IPS DF 19.7 (cell line): ENCODE data around the gene PTPN20.

Source experiments
- DNase-seq: peaks from one replicate; pipeline ENCODE4 v3.0.0-alpha.2; 2013; ENCODE audit warnings: low read depth, low spot score

Gene PTPN20

DNA sequence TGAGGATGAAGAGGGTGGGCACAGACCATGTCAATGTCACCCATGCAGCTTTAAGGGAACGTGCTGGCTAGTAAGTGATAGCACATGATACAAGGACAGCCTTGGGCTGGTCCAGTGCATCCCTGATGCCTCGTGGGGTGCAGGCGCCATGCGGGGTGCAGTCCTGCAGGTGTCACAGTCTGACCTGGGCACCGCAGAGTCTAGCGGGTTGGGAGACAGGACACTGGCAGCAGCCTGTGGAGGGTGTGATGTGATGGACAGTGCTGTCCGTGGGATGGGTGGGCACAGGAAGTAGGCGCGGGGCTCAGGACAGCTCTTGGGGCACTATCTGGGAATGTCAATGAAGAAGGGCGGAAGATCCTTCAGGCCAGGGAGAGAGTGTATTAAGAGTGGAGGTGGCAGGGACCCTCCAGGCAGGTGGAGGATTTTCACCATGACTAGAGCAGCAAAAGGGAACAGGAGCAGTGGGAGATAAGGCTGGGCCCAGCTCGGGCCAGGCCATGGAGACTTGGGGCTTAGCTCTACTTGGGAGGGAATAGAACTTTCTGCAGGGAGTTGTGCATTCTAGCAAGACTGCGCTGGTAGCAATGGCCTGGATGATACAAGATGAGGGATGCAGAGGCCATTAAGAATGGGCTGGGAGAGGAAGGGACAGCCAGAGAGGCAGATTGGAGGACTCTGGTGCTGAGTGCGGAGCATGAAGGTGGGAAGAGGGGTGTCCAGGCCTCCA is 122.5 kb downstream of the PTPN20 start:
- no peak for DNase-seq

DNA sequence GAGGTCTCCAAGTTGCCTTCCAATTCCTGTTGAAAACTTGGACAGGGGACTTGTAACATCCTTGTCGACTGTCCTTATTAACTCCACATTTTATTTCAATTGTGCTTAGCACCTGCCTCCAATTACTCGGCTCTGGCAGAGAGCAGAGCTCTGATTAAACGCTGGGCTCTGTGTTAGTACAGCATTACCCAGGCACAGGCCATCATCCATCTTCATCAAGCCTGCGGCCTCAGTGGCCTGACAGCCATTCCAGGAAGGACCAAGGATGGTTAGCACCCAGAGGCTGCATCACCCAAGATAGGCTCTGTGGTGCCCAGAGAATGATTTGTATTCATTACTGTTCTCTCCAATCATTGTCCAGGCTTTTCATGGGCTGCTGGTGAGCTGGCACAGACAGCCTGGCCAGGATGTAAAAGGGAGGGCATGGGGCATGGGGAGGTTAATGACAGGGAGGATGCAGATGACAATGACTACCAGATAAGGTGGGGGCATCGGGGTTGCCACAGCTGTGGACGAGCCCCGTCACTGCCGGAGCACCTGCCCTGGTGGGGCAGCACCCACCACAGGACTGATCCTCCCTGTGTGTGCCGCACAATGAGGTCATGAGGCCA is 123.3 kb downstream of the PTPN20 start:
- DNase-seq, result no peak

DNA sequence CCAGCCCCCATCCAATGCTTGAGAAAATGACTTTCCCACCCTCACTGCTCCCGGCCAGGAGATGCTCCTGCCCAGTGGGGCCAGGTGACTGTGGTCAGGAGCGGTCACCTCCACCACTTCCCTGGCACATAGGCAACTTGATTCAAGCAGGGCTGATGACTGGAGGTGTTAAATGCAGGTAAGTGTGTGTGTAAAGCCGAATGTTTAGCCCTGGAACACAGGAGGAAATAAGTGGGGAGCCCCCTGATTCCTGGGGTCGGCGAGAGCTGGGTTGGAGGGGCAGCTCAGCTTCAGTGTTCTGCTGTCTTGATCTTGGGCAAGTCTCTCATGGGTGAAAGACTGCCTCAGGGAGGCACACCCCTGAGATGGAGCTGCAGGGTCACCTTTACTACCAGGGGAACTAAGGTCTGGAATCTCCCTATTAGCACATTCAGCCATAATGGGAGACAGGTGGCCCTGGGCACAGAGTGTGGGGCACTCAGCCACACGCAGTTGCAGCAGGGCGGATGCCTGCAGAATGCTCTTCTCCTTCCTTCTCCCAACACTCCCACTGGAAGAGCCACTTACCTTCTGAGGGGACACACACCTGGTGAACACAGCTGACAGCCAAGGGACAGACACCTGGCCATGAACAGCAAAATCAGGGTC is 124.1 kb downstream of the PTPN20 start:
- DNase-seq, result no peak

DNA sequence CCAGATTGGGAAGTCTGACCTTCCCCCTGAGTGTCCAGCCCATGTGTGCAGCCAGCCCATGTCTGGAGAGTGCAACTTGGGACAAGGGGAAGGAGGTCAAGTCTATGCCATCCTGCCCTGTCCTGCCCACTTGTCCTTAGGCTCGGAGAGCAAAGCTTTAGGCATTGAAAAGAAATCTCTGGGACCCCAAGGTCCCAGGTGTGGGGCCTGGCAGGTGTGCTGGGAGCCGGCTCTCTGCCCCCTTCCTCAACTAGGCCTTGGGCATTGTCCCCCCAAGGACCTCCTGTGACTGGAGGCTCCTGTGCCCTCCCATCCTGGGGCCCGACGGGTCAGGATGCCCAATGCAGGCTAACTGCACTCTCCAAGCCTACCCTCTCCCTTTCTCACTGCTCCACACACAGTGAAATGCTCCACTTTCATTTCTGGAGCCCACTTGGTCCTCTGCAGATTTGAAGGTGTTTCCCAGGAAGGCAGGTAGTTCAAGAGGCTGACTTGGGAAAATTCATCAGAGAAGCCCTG is 124.7 kb downstream of the PTPN20 start:
- DNase-seq, result no peak

DNA sequence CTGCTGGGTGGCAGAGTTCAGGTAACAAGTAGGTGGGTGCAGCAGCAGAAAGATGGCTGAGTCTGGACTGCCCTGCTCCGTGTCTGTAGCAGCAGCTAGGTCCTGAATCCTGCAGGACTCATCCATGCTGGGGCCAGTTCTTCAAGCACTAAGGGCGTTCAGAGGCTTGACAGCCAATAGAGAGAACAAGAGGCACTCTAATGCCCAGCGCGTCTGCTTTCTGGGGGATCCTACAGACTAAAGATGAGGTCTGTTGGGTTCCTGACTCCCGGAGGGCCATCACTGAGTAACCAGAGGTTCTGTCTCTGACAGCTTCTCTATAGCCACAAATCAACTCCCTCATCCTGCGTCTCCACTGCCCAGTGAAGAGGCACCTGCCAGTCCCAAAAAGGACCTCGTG is 125.5 kb downstream of the PTPN20 start:
- no peak for DNase-seq

DNA sequence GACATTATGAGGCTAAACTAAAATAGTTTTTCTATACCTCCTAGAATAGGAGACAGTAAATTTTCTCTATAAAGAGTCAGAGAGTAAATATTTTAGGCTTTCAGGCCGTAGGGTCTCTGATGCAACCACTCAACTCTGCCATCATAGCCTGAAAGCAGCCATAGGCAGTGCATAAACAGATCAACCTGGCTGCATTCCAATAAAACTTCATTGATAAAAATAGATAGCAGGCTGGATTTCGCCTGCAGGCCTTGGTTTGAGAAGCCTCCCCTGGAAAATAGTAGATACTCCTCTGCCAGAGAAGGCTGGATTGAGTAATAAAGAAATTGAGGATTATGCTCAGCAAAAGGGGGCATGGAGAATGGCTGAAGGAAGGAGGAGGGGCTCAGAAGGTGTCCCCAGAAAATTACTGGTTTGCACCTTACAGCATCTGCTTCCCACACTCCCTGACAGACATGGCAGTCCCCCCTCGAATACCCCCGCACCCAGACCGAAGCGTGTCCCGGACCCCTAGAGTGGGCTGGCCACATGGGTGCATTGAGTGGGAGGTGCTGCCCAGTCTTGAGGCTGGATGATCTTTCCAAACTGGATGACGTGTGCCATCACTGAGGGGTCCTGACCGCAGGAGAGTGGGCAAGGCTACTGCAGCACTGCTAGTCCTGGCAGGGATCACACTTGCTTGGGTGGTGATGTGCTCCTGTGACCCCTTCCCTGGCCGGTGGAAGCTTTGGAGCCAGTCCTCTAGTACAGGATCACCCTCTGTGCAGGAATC is 126.6 kb downstream of the PTPN20 start:
- DNase-seq, result no peak

DNA sequence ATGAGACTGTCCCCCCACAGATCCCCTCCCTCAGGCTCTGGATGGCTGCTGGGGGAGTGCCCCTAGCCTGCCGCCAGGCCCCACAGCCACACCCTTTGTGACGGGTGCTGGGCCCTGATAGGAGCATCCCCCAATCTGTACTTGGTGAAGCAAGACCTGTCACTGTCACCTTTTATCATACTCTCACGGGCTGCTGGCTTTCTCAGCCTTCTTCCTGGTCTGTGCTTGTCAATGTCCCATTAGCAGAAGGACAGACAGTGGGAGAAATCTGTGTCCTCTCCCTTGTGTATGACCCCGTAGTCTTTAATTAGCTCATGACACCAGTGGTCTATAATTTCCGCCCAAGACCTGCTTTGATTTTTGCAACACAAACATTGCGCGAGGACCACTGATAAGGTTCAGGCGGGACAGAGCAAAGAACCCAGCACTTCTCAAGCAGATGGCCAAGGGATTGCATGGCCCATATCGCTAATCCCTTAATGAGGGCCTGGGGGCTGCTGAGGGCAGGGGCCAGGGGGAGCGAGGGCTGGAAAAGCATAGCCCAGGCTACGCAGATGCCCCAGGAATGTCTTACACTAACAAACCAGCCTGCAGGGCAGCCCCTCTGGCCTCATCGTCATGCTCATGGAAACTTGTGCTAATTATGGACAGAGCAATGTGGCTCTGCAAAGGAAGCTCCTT is 127.8 kb downstream of the PTPN20 start:
- DNase-seq, result no peak

DNA sequence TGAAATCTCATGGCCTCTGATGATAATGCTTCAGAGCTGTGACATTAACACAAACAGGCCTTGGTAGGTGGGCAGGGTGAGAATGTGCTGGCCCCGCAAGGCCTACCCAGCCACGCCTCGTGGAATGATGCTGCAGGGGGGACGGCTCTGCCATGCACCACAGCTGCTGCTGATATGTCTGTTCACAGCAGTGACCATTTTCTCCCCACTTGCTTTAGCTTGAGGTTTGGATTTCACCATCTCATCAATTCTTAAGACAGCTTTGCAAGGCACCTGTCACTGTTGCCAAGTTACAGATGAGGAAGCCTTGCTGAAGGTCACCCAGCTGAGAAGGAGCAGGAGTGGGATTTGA is 128.3 kb downstream of the PTPN20 start:
- DNase-seq, result no peak

DNA sequence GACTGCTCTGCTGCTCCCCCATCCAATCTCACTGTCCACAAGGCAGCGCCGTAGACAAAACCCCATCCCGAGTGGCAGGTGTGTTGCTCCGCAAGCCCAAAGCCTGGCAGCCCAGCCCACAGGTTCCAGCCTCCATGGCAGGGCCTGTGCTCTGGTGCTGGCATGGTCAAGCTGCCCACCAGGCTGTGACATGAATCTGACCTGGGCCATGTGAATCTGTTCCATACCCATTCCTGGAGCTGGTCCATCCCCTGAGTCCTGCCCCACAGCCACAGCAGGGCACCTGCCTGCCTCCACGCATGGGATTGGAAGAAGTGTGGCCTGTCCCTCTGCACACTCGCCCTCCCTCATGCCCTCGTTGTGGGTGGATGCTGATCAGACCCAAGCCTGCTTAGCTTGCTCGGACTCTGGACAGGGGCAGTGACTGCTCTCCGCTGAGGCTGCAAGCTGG is 128.8 kb downstream of the PTPN20 start:
- DNase-seq, result no peak

DNA sequence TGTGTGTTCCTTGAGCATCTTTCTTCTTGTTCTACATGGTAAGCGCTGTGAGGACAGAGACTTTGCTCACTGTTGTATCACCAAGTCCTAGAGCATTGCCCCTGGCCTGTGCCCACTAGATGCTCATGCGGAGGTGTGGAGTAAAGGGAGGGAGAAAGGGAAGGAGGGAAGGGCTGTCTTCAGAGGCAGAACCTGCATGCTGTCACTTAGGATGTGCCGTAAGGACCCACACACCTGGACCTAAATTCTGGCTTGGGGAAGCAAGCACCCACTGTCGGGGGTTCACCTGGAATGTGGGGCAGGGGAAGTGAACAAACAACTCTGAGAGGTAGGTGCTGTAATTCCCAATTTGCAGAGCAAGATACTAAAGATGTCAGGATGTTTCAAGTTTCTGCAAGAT is 129.5 kb downstream of the PTPN20 start:
- no peak for DNase-seq

DNA sequence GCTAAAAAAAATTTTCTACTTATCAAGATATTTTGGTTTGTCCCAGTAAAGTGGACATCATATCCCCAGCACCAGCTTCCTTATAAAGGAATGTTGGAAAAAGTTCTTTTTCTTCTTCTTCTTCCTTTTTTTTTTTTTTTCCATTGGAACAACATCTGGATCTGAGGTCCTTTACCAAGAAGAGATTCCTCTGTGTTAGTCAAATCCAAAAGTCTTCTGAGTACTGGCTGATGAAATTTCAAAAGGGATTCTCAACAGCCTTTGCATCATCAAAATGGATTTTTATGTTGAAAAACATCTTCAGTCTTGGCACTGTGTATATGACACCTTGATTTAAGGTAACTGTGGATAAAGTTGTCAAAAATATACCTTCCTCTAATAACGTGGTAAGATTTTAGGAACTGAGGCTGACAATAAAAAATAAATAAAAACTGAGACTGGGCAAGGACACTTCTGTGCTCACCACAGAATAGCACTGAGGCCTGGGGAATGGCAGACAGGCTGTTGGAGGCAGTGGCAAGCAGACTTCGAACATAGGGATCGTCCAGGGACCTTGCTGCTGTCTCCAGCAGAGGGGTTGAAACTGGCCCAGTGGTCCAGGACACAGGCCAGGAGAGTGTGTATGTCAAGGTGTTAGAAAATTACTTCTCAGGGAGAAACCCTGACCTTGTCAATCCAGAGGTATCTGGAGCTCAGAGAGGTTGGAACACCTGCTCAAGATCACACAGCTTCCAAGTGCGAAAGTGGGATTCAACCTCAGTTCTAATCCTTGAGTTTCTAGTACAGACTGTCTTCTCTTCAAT is 130.4 kb downstream of the PTPN20 start:
- no peak for DNase-seq

DNA sequence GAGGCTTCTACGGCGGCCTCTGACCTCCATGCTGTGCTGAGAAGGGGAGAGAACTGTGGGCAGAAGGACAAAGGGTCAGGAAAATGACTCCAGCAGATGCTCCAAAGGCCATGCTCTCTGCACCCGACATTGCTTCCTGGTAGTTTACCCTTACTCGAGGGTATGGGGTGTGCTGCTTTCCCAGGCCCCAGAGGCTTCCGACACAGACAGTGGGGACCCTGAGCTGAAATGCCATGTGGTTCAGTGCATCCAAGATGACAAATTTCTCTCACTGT is 130.9 kb downstream of the PTPN20 start:
- no peak for DNase-seq

DNA sequence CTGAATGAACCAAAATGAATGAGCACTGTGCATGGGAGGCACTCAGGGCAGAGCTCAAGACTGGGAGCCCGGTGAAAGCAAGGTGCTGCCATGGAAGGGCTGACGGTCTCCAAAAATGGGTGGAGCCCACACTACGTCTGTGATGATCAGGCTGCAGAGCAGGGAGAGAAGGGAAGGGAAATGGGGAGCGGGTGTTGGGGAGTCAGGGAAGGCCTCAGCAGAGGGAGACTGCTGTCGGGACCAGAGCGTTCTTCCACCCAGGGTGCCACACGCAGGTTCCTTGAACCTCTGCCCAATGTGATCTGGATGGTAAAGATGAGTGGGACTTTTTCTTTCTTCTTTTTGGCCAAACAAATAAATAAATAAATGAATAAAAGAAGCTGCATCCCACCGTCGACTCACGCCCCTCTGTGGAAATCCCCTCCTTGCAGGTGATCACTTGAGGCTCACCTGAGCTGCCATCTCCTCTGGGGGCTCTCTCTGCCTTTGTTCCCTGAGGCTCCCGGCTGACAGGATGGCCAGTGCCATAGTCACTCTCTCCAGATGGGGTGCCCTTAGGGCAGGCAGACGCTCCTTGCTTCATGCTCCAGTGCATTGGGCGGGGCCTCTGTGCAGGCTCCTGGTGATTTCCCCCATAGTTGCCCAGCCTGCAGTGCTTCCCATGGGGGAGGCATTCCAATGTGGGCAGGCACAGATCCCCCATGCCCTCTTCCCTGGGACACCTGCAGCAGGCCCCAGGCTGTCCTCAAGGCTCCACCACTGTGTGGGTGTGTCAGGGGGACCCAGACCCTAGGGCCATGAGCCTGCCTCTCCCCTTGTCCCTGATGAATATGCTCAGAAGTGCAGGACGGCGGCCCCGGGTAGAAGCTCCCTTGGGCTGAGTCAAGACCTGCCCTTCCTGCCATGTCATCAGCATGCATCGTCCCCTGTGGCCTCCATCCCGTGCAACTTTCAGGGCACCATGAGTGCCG is 131.8 kb downstream of the PTPN20 start:
- DNase-seq, result no peak

DNA sequence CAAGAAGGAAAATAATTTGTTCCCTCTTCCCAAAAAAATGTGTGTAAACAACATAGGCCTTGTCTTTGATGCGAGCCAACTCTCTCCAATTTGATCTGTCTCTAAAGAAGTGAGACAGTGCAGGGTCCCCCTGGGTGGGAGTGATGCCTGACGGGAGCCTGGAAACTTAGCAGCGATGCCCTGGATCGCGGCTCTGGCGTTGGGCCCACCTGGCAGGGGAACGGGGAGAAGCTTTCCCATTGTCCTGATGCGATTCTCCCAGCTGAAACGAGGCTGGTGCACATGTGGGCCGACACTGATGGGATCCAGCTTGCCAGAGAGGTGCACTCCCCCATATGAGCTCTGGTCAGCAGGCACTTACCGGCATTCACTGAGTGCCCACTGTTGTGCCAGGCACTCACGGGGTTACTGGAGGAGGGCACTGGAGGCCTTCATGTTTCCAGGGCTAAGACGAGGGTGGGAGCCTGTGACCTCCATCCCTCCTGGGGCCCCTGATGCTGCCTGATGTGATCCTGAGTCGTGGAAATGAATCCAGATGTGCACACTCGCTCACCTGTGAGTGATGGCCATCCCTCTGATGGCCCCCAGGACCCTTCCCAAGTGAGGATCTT is 132.8 kb downstream of the PTPN20 start:
- DNase-seq, result no peak

DNA sequence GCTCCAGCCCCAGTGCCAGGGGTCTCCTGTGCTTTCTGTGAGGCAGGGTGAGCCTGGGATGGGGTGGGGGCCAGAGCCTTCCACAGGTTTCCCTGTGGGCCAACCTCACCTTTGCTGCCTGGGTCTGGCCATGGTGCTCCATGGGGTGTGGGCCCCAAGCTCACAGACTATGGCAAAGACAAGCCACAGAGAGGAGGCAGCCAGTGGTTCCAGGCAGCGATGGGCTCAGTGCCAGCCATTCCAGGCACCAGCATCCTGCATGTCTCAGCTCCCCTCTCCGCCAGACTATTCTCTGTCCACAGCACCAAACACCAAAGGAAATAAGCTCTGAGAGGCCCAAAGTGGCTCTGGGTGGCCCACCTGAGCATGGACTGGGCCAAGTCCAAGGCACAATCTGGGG is 133.5 kb downstream of the PTPN20 start:
- no peak for DNase-seq

DNA sequence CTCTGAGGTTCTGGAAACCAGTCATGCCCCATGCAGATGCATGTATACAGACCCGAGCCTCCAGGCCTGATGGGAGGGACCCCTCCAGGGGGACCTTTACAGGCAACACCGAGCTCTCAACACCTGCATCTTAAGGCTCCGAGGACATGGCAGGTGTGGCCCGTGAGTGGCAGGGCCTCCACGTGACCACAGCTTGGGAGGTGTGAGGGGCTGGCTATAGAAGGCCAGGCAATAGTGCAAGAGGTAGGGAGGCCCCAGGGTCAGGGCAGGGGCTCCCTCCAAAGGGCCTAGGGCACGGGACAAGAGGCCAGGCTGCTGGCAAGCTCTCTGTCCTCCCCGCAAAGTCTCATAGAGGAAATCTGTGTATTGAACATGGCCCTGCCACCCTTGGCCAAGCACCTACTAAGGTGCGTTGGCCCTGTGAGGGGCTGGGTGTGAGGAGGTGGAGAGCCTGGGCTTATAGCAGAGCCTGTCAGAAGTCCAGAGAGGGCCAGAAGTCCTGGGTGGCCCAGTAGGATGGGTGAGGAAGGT is 134.2 kb downstream of the PTPN20 start:
- no peak for DNase-seq

DNA sequence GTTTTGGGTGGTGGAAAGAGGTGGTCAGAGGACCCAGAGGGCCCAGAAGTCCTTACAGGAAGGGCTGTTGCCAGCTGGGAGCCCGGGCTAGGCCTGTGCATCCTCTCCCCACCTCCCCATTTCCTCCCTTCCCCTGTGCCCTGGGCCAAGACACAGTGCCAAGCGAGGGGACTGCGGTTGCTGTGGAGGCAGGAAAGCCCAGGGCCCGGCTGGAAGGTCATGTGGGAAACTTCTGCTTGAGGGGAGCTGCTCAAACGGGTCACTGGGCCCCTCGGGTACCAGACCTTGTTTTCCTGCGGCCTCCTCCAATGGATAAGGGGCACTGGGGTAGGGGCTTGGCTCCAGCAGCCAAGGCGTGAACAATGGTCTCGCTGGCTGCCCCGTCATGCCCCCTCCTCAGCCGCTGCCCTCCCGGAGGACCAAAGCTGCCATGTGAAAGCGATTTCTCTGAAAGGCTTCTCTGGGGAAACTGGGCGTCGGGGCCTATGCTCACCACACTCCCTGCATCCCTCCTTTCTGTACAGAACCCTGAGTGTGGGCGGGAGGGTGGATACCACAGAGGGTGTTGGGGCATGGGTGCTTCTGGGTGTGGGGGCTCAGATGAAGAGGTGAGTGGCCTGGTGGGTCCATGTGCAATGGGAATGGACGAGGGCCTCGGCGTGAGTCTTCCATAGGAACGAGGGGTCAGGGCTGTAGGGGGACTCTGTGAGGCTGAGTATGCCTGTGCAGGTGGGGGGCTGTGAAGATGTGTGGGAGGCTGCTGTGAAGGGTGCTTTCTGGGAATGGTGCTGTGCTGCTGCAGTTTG is 135.3 kb downstream of the PTPN20 start:
- no peak for DNase-seq

DNA sequence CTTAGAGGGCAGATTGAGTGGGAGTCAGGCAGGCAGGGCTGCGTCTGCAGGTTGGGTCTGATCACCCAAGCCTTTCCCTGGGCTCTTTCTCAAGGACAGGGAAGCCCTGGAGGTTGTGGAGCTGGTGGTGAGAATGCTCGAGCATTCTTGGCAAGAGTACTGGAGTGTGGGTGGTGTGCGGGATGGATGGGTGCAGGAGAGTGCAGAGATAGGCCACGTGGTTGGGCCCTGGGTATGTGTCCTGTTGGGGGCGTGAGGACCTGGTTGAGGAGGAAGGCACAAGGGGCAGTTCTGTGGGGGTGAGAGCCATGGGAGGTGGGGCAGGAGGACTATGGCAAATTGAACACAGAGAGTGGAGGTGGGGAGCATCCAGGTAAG is 135.9 kb downstream of the PTPN20 start:
- no peak for DNase-seq
